ENCODE results near the gene TH.

Gene TH

GRCh38 chr11:2159536-2160413, 11.8 kb downstream of the TH start:
- no peak for DNase-seq (ENCODE audit: low read depth, low spot score)

GRCh38 chr11:2158966-2159365, 12.6 kb downstream of the TH start:
- DNase-seq (ENCODE audit: low read depth, low spot score), result no peak

- no peak for DNase-seq (ENCODE audit: low read depth, low spot score)
Measured at GRCh38 chr11:2158296-2158737, 13.3 kb downstream of the TH start.

DNA sequence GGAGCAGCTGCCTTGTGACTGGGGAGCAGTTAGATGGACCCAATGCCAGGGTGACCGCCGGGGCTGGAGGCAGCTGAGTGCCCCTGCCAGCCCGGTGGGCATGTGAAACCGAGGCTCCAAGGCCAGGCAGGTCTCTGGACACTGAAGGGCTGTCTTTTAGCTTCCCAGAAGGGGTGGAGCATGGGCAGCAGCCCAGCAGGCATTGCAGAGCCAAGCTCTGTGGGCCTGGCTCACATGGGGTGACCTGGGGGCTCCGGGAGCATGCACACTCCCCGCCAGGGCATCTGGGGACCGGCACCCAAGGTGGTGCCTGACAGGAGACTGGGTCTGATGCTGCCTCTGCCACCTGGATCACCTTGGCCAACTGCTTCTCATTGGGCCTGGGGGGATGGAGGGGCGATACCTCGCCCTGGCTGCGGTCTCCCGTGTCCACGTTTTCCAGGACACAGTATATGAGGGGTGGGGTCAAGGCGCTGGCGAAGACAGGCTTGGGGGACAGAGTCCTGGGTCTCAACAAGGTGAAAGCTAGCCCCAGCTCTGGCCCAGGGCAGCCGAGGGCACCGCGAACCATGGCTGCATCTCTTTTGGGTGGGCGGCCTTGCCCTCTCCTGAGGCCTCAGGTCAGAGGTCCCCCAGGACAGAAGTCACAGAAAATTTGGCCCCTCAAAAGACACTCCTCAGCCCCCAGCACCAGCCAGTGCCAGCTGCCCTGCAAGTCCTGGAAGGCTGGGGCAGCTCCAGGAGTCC, 14.1 kb downstream of the TH start:
- no peak for DNase-seq (ENCODE audit: low read depth, low spot score)

DNA sequence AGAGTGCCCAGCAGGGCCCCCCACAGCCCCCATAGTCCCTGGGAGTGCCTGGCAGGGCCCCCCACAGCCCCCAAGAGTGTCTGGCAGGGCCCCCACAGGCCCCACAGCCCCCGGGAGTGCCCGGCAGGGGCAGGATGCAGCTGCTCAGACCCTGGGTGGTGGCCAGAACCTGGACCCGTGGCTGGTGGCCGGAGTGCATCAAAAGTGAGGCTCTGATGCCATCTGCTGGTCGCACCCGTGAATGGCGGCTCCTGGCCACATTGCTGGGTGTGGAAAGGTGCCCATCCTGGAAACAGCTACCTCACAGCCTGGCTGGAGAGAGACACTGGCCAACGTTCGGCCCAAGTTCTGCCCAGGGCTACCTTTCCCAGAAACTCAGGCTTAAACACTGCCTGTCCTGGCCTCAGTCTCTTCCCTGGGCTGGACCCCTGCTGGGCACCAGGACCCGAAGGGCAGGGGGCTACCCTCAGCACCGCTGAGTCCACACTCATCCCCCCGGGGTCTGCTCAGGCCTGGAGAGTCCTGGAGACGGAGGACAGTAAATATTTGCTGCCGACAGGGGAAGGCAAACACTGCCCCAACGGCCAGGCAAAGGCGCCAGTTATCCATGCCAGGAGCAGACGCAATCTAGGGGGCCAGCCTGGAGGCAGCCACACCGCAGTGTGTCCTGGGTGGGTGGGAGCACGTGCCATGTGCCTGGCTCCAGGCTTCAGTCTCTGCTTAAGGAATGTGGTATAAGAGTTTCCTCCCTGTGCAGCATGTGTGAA, 15.0 kb downstream of the TH start:
- no peak for DNase-seq (ENCODE audit: low read depth, low spot score)

DNA sequence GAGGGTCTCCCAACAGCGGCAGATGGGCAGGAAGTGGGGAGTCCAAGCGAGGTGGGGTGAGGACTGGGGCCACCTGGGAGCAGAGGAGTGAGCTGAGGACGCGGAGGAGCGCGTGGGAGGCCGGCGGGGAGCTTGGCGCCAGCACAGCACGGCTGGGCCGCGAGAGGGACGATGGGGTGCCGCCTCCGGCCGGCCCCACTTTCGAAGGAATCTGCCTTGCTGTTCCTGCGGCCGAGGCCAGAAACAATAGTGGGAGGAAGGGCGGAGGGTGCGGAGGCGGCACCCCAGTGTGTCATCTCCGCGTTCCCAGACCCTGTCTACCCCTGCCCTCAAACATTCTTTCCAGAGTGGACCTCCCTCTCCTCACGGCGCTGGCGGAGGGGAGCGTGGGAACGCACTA, 16.1 kb downstream of the TH start:
- no peak for DNase-seq (ENCODE audit: low read depth, low spot score)

DNA sequence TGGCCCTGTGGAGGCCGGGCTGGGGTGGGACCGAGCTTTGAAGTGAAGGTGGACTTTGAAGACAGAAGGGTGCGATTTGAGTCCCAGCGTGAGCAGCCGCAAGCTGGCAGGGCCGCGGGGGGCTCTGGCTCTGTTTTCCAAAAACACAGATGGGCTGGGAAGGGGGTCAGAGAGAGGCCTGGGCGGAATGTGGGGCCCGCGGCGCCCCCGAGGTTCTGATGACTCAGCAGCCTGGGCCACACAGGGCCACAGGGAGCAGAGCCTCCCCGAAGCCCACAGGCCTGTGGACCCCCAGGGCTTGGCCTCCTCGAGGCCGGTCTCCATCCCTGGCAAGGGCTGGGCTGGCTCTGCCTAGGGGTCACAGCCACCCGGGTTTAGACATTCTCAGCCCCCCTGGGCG, 16.7 kb downstream of the TH start:
- no peak for DNase-seq (ENCODE audit: low read depth, low spot score)

DNA sequence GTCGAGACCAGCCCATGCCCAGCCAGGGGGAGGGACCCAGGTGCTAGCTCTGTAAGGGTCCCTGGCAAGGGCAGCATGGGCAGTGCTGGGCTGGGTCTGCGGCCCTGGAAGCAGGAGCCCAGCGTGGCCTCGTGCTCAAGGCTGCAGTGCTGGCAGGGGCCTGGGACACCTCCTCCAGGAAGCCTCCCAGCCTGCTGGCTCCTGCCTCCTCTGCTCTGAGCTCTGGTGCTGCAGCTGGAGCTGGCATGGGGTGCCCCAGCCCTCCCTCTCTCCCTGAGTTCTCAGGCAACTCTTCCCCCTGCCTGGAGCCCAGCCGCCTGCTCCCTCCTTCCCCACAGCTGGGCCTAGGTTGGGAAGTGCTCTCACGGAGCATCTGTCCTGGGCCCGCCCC, 17.4 kb downstream of the TH start:
- no peak for DNase-seq (ENCODE audit: low read depth, low spot score)

DNA sequence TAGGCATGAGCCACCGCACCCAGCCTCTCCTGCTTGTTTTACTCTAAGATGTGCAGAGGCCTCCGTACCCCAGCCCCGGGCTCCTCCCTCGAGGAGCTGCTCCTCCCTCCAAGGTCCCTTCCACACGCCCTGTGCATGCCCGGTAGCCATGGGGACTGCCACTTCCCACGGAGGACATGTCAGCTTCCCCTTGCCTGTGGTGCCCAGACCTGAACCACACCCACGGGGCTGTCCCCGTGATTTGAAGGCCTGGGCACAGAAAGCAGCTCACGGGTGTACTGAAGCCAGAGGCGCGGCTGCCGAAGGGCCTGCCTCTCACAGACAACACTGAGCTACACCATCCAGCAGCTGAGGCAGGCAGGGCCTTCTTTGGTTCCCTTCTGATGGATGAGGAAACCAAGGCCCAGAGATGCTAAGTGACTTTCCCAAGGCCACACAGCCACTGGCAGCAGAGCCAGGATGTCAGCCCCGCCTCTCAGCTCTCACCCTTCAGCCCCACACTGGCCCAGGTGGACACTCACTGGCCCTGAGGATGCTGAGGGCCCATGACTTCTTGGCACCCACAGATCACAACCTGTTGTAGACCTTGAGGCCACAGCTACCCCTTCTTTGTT, 17.9 kb downstream of the TH start:
- DNase-seq (ENCODE audit: low read depth, low spot score), result no peak

DNA sequence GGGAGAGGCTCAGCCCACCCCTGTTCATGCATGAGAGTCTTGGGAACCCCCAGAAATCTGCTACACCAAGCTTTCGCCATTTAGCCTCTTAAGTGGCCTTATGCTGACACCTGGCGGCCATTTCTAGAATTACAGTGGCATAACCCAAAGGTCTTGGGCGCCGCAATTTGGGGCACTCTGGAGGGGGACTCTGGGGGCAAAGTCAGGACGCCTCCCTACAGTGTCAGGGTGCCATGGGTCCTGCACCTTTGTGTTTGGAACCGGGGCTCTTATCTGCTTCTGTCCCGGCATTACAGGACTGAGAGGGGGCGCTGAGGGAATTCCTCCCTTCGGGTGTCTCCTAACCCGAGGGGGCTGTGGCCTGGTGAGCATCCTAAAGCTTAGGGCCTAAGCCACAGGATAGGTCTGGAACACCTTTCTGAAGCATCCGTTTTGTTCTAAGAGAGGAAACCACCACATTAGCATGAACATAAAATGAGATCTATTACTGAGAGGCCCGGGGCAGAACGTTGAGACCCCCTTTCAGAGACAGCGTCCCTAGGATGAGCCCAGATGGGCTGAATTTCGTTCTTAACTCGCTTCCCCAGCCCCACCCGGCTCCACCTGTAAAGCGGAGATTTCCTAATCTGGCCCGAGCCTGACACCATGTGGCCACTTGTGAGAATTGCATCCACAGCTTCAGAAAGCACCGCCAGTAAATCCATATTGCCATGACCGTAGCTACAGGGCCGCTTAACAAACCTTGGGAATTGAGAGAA, 19.9 kb downstream of the TH start:
- DNase-seq (ENCODE audit: low read depth, low spot score), result no peak

DNA sequence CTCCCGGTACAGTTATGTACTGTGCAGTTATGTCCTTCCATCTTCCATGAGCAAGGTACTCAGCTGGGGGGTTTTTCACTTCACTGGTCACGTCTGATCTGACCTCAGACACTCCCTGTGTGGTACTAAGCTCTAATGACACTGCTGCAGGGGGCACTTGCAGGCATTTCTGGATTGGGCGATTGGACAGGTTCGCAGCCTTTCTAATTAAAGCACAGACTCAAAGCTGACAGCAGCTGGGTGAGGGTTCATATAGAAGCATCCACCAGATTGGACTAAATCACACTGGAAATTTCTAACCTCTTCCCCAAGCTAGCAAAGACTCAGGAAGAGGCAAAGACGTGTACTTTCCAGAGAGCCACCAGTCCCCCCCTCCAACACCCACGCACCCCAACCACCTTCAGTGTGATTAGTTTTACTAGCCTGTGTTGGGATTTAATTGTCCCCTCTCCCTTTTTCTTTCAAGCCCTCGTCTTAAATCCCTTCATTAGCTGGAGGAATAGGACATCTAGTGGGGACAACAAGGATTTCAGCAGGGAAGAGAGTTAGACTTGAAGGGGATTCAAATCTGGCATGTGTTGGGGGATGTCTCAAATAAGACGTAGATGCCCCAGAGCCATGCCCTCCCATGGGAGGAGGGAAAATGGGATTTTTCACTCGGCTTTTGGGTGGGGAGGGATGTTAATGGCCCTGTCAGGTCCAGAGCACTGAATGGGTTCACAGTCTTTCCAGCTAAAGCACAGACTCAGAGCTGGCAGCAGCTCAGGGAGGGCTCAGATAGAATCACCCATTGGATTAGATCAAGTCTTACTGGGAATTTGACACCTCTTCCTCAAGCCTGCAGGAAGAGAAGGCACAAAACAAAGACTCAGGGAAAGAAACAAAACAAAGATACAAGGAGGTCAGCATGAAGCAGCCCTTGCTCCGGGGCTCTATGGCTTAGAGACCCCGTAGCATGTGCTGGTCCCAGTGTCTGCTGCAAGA, 21.5 kb downstream of the TH start:
- DNase-seq (ENCODE audit: low read depth, low spot score), result no peak

- DNase-seq (ENCODE audit: low read depth, low spot score), result no peak
Measured at GRCh38 chr11:2149460-2149859, 22.2 kb downstream of the TH start.

- no peak for DNase-seq (ENCODE audit: low read depth, low spot score)
Measured at GRCh38 chr11:2148595-2148994, 23.0 kb downstream of the TH start.

GRCh38 chr11:2147391-2147790, 24.2 kb downstream of the TH start:
- no peak for DNase-seq (ENCODE audit: low read depth, low spot score)

DNA sequence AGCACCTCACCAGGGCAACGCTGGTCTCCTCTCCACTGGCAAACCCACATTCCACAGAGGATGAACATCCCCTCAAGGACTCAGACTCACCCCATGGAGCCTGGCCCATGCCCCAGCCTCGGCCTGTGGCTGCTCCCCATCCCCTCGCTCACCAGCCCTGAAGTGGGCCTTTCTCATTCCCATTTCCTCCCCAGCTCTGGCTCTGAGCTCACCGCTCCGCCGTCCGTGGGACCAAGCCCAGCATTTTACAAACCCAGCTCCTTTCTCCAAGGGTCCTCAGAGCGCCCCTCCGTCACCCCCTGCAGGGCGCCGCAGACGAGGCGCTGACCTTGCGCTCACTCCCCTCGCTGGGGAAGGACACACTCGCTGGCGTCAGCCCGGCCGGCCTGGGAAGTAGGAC, 25.6 kb downstream of the TH start:
- no peak for DNase-seq (ENCODE audit: low read depth, low spot score)

DNA sequence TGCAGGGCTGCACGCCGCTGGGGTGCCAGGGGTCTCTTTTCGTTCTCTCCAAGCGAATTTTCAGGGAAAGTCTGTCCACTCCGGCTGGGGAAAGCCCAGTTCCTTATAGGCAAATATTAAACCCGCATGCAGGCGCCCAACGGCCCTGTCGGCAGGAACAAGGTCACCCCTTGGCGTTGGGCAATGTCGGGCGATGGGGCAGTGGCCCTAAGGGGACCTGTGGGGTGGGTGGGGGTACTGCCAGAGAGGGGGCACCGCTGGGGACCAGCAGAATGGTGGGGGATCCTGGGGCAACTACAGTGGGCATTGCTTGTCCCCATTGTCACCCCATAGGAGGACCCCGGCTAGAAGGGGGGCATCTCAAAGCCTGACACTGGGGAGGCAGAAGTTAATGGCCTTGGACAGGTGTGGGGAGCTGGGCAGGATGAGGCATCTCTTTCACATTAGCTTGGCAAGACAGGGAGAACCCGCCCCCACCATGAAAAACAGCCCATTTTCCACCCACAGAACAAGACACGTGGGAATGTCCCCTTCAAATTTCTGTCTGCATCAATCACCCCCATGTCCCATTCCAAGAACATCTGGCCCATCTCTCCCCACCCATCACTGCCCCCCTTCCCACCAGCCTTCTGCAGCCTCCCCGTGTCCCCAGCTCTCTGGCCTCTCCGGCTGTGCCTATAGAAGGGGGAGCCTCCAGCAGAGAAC, 26.9 kb downstream of the TH start:
- no peak for DNase-seq (ENCODE audit: low read depth, low spot score)

DNA sequence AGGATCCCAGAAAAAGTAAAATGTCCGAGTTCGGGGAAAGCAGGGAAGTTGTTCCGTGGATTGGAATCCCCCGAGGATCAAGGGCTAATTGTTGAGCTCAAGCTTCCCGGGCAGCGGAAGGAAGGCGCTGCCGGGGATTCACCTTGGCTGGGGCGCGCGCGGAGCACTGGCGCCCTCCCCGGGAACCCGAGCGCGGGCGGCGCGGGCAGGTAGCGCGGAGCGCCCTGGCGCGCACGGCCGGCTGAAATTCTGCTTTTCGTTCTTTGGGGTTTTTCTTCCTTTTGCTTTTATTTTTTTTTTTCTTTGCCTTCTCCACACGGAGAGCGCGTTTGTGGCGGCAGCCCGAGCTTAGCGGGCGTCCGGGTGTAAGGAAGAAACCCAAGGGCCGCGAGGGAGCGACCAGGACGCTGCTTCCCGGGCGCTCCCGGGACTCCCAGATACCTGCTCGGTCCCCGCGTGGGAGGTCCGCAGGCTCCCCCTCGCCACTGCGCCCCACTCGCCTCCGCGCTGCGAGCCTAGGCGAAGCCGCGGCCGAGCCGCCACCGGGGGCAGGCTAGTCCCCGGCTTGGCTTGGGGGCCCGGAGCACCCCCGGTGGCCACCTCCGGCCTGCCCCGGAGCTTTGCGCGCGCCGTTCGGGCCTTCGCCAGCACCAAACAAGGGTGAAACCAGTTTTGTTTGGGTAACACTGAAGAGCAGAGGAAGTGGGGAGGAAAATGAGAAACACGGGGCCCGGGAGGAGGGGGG, 27.6 kb downstream of the TH start:
- no peak for DNase-seq (ENCODE audit: low read depth, low spot score)

GRCh38 chr11:2143477-2143798, 28.2 kb downstream of the TH start:
- no peak for DNase-seq (ENCODE audit: low read depth, low spot score)

- DNase-seq (ENCODE audit: low read depth, low spot score), result no peak
Measured at GRCh38 chr11:2142762-2143202, 28.8 kb downstream of the TH start.

All from iPS DF 19.7 (cell line).